ENCODE results near the gene CHST14. TPM values are rescaled to one million over a fixed set of nuclear protein-coding genes. Genes with fewer than 3 reads are reported as not detected.
A peak's percentile ranks its signal among the peaks of the same experiment; 100 is the strongest.

CHST14 gene
- total RNA-seq, 1 donor from 2014 or later = 24.2 TPM

DNA sequence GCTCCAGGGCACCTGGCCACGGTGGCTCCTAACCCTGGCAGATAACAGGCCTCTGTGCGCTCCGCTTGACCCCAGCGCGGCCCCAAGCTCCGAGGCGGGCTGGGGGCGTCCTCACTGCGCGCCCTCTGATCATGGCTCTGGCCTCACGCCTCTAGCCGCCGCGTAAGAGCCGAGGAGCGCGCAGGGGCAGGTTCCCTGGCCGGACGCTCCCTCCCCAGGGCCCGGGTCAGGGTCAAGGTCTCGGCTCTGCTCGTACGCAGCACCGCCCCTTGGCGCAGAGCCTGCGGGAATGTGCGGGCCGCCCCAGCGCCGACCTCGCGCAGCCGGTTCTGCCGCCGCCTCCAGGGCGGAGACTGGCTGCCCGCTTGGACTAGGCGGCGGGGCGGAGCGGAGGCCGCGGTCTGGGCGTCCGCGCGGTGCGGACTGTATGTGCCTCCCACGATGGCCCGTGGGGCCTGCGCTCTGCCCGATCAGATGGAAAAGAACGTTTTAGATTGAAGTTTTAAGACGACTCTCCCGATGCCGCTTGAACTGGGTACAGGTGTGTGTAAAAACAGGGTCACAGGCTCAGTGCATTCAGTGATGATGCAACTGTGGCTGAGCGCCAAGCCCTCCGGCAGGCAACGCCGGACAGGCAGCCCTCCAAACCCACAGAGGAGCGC lies 40.8 kb downstream of the CHST14 start:
- Mint-ChIP-seq H3K4me1 (ENCODE audit: unreplicated experiment) (peaks cover 23% of the 10 kb centered on the region), H3K9me3 (no peaks in the 10 kb centered on the region), H3K4me3 (peak overlapping the region; percentile 89), H3K27me3 (peaks cover 51% of the 10 kb centered on the region), H3K36me3 (peaks cover 4% of the 10 kb centered on the region), H3K27ac (no peak overlapping the region)
- TF ChIP-seq, protein P1, sequence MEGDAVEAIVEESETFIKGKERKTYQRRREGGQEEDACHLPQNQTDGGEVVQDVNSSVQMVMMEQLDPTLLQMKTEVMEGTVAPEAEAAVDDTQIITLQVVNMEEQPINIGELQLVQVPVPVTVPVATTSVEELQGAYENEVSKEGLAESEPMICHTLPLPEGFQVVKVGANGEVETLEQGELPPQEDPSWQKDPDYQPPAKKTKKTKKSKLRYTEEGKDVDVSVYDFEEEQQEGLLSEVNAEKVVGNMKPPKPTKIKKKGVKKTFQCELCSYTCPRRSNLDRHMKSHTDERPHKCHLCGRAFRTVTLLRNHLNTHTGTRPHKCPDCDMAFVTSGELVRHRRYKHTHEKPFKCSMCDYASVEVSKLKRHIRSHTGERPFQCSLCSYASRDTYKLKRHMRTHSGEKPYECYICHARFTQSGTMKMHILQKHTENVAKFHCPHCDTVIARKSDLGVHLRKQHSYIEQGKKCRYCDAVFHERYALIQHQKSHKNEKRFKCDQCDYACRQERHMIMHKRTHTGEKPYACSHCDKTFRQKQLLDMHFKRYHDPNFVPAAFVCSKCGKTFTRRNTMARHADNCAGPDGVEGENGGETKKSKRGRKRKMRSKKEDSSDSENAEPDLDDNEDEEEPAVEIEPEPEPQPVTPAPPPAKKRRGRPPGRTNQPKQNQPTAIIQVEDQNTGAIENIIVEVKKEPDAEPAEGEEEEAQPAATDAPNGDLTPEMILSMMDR (conservative IDR thresholded peaks at IDR 0.05) = no peak
- peak; percentile 76 for DNase-seq (ENCODE audit: extremely low spot score, unreplicated experiment)

DNA sequence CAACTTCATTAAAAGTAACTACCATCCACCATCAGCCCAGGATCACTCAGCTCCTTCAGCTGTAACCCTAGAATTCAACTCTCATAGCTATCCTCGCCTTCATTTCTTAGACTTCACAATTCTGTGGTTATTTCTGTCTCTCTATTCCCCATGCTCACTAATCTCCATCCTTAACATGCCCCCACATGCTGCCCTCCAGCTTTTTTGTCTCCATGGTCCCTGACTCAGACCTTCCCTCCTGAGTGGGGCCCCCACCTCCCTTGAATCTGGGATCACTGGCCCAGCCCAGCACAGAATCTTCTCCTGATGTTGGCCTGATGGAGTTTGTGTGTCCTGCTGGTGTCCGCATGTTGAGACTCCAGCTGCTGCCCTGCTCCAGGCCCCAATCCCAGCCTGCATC lies 41.7 kb downstream of the CHST14 start:
- H3K27ac Mint-ChIP-seq = peak overlapping the region; percentile 68
- no peaks in the 10 kb centered on the region for H3K9me3 Mint-ChIP-seq
- TF ChIP-seq, protein P1 (conservative IDR thresholded peaks at IDR 0.05) = no peak
- peak overlapping the region; percentile 88 for H3K4me3 Mint-ChIP-seq
- H3K27me3 Mint-ChIP-seq = peaks cover 47% of the 10 kb centered on the region
- H3K36me3 Mint-ChIP-seq = peaks cover 4% of the 10 kb centered on the region
- H3K4me1 Mint-ChIP-seq (ENCODE audit: unreplicated experiment) = peaks cover 19% of the 10 kb centered on the region
- DNase-seq (ENCODE audit: extremely low spot score, unreplicated experiment) = no peak

DNA sequence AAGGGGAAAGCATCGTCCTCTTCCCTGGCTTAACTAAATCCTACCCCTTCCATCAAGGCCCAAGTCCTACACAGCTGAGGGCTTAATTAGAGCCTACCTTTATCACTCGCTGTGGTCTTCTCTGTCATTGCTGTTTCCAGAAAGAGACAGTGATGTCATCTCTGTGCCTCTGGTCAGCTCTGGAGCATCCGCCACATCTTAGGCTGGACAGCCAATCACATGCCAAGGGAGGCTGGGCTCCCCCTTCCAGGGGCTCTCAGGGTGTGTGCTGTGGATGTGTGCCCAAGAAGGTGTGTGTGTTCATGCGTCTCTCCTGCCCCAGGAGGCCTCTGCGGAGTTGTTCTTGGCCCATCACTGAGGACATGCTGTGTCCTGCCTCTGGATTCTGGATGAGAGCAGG lies 42.8 kb downstream of the CHST14 start:
- Mint-ChIP-seq H3K27ac (peak overlapping the region; percentile 53), H3K27me3 (peaks cover 37% of the 10 kb centered on the region), H3K4me1 (ENCODE audit: unreplicated experiment) (peaks cover 19% of the 10 kb centered on the region), H3K36me3 (peaks cover 4% of the 10 kb centered on the region), H3K4me3 (no peak overlapping the region), H3K9me3 (no peaks in the 10 kb centered on the region)
- DNase-seq (ENCODE audit: extremely low spot score, unreplicated experiment) = no peak
- TF ChIP-seq, protein P1 (conservative IDR thresholded peaks at IDR 0.05) = no peak

DNA sequence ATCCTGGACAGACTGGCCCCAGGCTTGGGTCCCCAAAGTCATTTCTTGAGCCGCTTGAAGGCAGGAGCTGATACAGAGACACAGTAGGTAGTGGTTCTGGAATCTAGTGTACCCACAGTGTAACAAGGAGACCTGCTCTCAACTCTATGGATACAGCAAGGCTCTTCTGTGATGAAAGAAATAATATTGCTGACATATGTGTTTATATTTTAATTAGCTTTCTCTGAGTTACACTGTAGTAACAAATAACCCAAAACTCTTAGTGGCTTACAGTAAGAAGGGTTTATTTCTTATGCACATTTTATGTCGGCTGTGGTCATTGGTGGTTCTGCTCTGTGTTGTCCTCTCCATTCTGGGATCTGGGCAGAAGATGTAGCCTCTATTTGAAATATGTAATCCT lies 45.5 kb downstream of the CHST14 start:
- DNase-seq (ENCODE audit: extremely low spot score, unreplicated experiment) = no peak
- Mint-ChIP-seq H3K27ac (no peak overlapping the region), H3K36me3 (peaks cover 4% of the 10 kb centered on the region), H3K4me1 (ENCODE audit: unreplicated experiment) (peaks cover 14% of the 10 kb centered on the region), H3K4me3 (no peak overlapping the region), H3K27me3 (peaks cover 21% of the 10 kb centered on the region), H3K9me3 (no peaks in the 10 kb centered on the region)
- TF ChIP-seq, protein P1 (conservative IDR thresholded peaks at IDR 0.05) = no peak

Other genes starting within 250 kb of the CHST14 start
- 7.8 and 21.2 TPM in 2 replicates for gene PAK6, start 231.9 kb upstream of the CHST14 start, total RNA-seq (ENCODE audit: low replicate concordance)
- 0.98 and 1.5 TPM in 2 replicates for gene ANKRD63, start 187.9 kb upstream of the CHST14 start, total RNA-seq (ENCODE audit: low replicate concordance)
- gene PLCB2, start 163.0 kb upstream of the CHST14 start, total RNA-seq (ENCODE audit: low replicate concordance) = 0.71 and 5.8 TPM in 2 replicates
- gene INAFM2, start 147.3 kb upstream of the CHST14 start, total RNA-seq (ENCODE audit: low replicate concordance) = 12.3 and 23.6 TPM in 2 replicates
- gene CCDC9B, start 130.0 kb upstream of the CHST14 start, total RNA-seq (ENCODE audit: low replicate concordance) = 1.6 and 2.4 TPM in 2 replicates
- gene PHGR1, start 120.0 kb upstream of the CHST14 start, total RNA-seq (ENCODE audit: low replicate concordance) = 5.6 and 15.8 TPM in 2 replicates
- gene DISP2, start 112.8 kb upstream of the CHST14 start, total RNA-seq (ENCODE audit: low replicate concordance) = 1.5 and 1.8 TPM in 2 replicates
- gene KNSTRN, start 88.3 kb upstream of the CHST14 start, total RNA-seq (ENCODE audit: low replicate concordance) = 24.1 and 52.2 TPM in 2 replicates
- gene IVD, start 65.2 kb upstream of the CHST14 start, total RNA-seq (ENCODE audit: low replicate concordance) = 31.9 and 86.6 TPM in 2 replicates
- 21.6 and 24.8 TPM in 2 replicates for gene BAHD1, start 30.0 kb upstream of the CHST14 start, total RNA-seq (ENCODE audit: low replicate concordance)
- 18.4 and 21.0 TPM in 2 replicates for gene CCDC32, start 94.1 kb downstream of the CHST14 start, total RNA-seq (ENCODE audit: low replicate concordance)
- gene RPUSD2, start 98.3 kb downstream of the CHST14 start, total RNA-seq (ENCODE audit: low replicate concordance) = 16.2 and 18.0 TPM in 2 replicates
- gene KNL1, start 123.3 kb downstream of the CHST14 start, total RNA-seq (ENCODE audit: low replicate concordance) = 7.6 and 21.4 TPM in 2 replicates
- 15.7 and 20.5 TPM in 2 replicates for gene RAD51, start 224.2 kb downstream of the CHST14 start, total RNA-seq (ENCODE audit: low replicate concordance)

Data from type B pancreatic cell (in vitro differentiated cells).